Hepatocyte (in vitro differentiated cells): Measurements from ENCODE around the gene ZNF574.

Experiments
- CTCF ChIP-seq: fragments of 200-600 bp; sonication (generic); IDR thresholded peaks from 2 replicates; pipeline ENCODE4 v1.5.1; 2016; ENCODE audit warnings: antibody characterized with exemption, mild to moderate bottlenecking; ENCODE audit not compliant: poor library complexity
- EZH2phosphoT487 ChIP-seq: fragments of 200-600 bp; sonication (generic); IDR thresholded peaks from one replicate; pipeline ENCODE4 v1.6.1; 2018; ENCODE audit warnings: antibody characterized with exemption, mild to moderate bottlenecking, low read depth, moderate library complexity; ENCODE audit not compliant: unreplicated experiment, severe bottlenecking

GRCh38 chr19:42057846-42058245 lies 18.1 kb upstream of the ZNF574 start:
- TF ChIP-seq EZH2phosphoT487 (no peak), CTCF (no peak)
